Breast epithelium (tissue), 4 donors: Measurements from ENCODE around the gene ZNF878. TPM values are rescaled to one million over a fixed set of nuclear protein-coding genes. Genes with fewer than 3 reads are reported as not detected.
A peak's percentile ranks its signal among the peaks of the same experiment; 100 is the strongest.

ENCODE experiments used
- DNase-seq, 2 donors: peaks; one replicate each; pipeline ENCODE4 v3.0.0-alpha.2; 2019; ENCODE audit warnings: low spot score in 2 of 2
- H3K27ac ChIP-seq, 2 donors: fragments of 200-600 bp; sonication (generic) in 1 of 2; one replicate each; pipeline ENCODE4 v1.5.1; 2016 to 2019; ENCODE audit warnings: mild to moderate bottlenecking in 1 of 2
- H3K27me3 ChIP-seq, 2 donors: fragments of 200-600 bp; sonication (generic) in 1 of 2; one replicate each; pipeline versions ENCODE4 v1.5.1 to v1.6.0; 2017 to 2019; ENCODE audit warnings: control low read depth in 1 of 2, mild to moderate bottlenecking in 1 of 2
- H3K36me3 ChIP-seq: fragments of 200-600 bp; one replicate; pipeline ENCODE4 v1.5.1; 2019
- H3K4me1 ChIP-seq, 2 donors: fragments of 200-600 bp; sonication (generic); one replicate each; pipeline ENCODE4 v1.5.1; 2016 to 2019; ENCODE audit warnings: control low read depth in 1 of 2
- H3K4me3 ChIP-seq, 3 donors: fragments of 200-600 bp; sonication (generic); 1 replicate in 2 of 3; 2 replicates in 1 of 3; pipeline ENCODE4 v1.5.1; 2016 to 2019; ENCODE audit warnings: mild to moderate bottlenecking in 3 of 3, moderate library complexity in 2 of 3
- H3K9me3 ChIP-seq, 2 donors: fragments of 200-600 bp; sonication (generic) in 1 of 2; one replicate each; pipeline ENCODE4 v1.5.1; 2016 to 2019; ENCODE audit warnings: control low read depth in 1 of 2
- CTCF ChIP-seq, 3 donors: fragments of 450-650 bp; IDR thresholded peaks; one replicate each; pipeline ENCODE4 v1.5.1; 2016 to 2017; ENCODE audit warnings: antibody characterized with exemption in 3 of 3, mild to moderate bottlenecking in 3 of 3, moderate library complexity in 3 of 3
- POLR2A ChIP-seq: fragments of 450-650 bp; IDR thresholded peaks from one replicate; pipeline ENCODE4 v1.6.1; 2016; ENCODE audit warnings: antibody characterized with exemption, mild to moderate bottlenecking, moderate library complexity
- POLR2AphosphoS5 ChIP-seq, 3 donors: sonication (generic); formaldehyde crosslinking; IDR thresholded peaks; one replicate each; pipeline ENCODE4 v1.6.1; 2017; ENCODE audit warnings: antibody characterized with exemption in 3 of 3
- intact Hi-C: fragments of 100-400 bp; cut with DNase I; formaldehyde crosslinking; loops from one replicate; pipeline ENCODE4 v1.15.1; 2023; ENCODE audit warnings: low total_unique reads
- total RNA-seq, 3 donors: library from RNA; depleted of rRNA; stranded (reverse); fragments of >200 nt; gene quantifications; one replicate each; pipeline ENCODE4 v1.1.0, GENCODE V29; 2016

ZNF878 gene
- total RNA-seq, 3 donors from 2014 or later, result 0.33 to 0.88 TPM; not detected in 1

GRCh38 chr19:12034198-12034597 is 18.6 kb downstream of the ZNF878 start:
- Histone ChIP-seq H3K4me3 (peak overlapping the region in 2 of 3 donors; percentile 83 to 84), H3K4me1 (peaks cover 0 to 7% of the 10 kb centered on the region in 2 donors), H3K9me3 (no peaks in the 10 kb centered on the region), H3K36me3 (no peaks in the 10 kb centered on the region), H3K27me3 (no peaks in the 10 kb centered on the region), H3K27ac (peak overlapping the region; percentile 96 to 97)
- intact Hi-C loops, result no loop called here
- TF ChIP-seq POLR2A, result no peak
- no peak for TF ChIP-seq CTCF (IDR thresholded peaks at IDR 0.05)
- TF ChIP-seq POLR2AphosphoS5 (IDR thresholded peaks at IDR 0.05), result no peak
- DNase-seq, result no peak

- Histone ChIP-seq H3K27ac (no peak overlapping the region), H3K9me3 (peaks cover 82 to 85% of the 10 kb centered on the region in 2 donors), H3K36me3 (peaks cover 19% of the 10 kb centered on the region), H3K4me1 (no peaks in the 10 kb centered on the region), H3K27me3 (no peaks in the 10 kb centered on the region), H3K4me3 (peak overlapping the region in 1 of 3 donors; percentile 1)
- intact Hi-C loops, result no loop called here
- TF ChIP-seq CTCF (IDR thresholded peaks at IDR 0.05), result no peak
- TF ChIP-seq POLR2AphosphoS5 (IDR thresholded peaks at IDR 0.05), result no peak
- TF ChIP-seq POLR2A, result no peak
- no peak for DNase-seq
These were observed 37.0 kb downstream of the ZNF878 start for GRCh38 chr19:12015753-12016116.

GRCh38 chr19:12015015-12015752 is 37.6 kb downstream of the ZNF878 start:
- TF ChIP-seq POLR2AphosphoS5 (IDR thresholded peaks at IDR 0.05), result no peak
- no peak for DNase-seq
- Histone ChIP-seq H3K4me3 (peak overlapping the region in 1 of 3 donors; percentile 7), H3K9me3 (peaks cover 80 to 82% of the 10 kb centered on the region in 2 donors), H3K27ac (no peak overlapping the region), H3K27me3 (no peaks in the 10 kb centered on the region), H3K4me1 (no peaks in the 10 kb centered on the region), H3K36me3 (peaks cover 19% of the 10 kb centered on the region)
- intact Hi-C loops, result no loop called here

- H3K27ac ChIP-seq, result no peak overlapping the region
- intact Hi-C loops, result no loop called here
- no peaks in the 10 kb centered on the region for H3K4me1 ChIP-seq
These were observed 52.4 kb downstream of the ZNF878 start for GRCh38 chr19:12000152-12000981.

GRCh38 chr19:11995174-11995573 is 57.6 kb downstream of the ZNF878 start:
- H3K9me3 ChIP-seq, result no peaks in the 10 kb centered on the region
- intact Hi-C loops, result no loop called here
- no peaks in the 10 kb centered on the region for H3K36me3 ChIP-seq
- no peak for DNase-seq
- no peaks in the 10 kb centered on the region for H3K27me3 ChIP-seq
- TF ChIP-seq CTCF (IDR thresholded peaks at IDR 0.05), result no peak
- no peak for TF ChIP-seq POLR2A
- TF ChIP-seq POLR2AphosphoS5 (IDR thresholded peaks at IDR 0.05), result no peak
- H3K27ac ChIP-seq, result no peak overlapping the region
- H3K4me1 ChIP-seq, result no peaks in the 10 kb centered on the region
- H3K4me3 ChIP-seq, result no peak overlapping the region

More at GRCh38 chr19:12000152-12000981, 52.4 kb downstream of the ZNF878 start:
- Histone ChIP-seq H3K27me3 (no peaks in the 10 kb centered on the region), H3K36me3 (no peaks in the 10 kb centered on the region), H3K9me3 (no peaks in the 10 kb centered on the region), H3K4me3 (no peak overlapping the region)
- no peak for TF ChIP-seq POLR2A
- no peak for TF ChIP-seq CTCF (IDR thresholded peaks at IDR 0.05)
- TF ChIP-seq POLR2AphosphoS5 (IDR thresholded peaks at IDR 0.05), result no peak
- DNase-seq, result no peak

Other genes starting within 250 kb of the ZNF878 start
- 10 to 100 TPM in 2 of 3 donors, 1 to 10 TPM in 1; 9.8 to 16.4 (median 16.0) TPM for gene ZNF440, start 238.7 kb downstream of the ZNF878 start, total RNA-seq
- 10 to 100 TPM in 2 of 3 donors, 1 to 10 TPM in 1; 5.1 to 20.8 (median 13.8) TPM for gene ZNF439, start 204.2 kb downstream of the ZNF878 start, total RNA-seq
- gene ZNF69, start 165.2 kb downstream of the ZNF878 start, total RNA-seq, result 10 to 100 TPM; 16.3 to 26.1 (median 20.0) TPM
- gene ZNF700, start 127.9 kb downstream of the ZNF878 start, total RNA-seq, result 10 to 100 TPM; 13.8 to 32.9 (median 22.3) TPM
- 10 to 100 TPM in 1 of 3 donors, 1 to 10 TPM in 2; 2.9 to 14.5 (median 6.9) TPM for gene ZNF763, start 87.9 kb downstream of the ZNF878 start, total RNA-seq
- 10 to 100 TPM in 1 of 3 donors, 1 to 10 TPM in 2; 5.0 to 13.3 (median 8.8) TPM for gene ZNF433, start 17.3 kb downstream of the ZNF878 start, total RNA-seq
- 10 to 100 TPM in 2 of 3 donors, 1 to 10 TPM in 1; 8.8 to 28.5 (median 11.8) TPM for gene ZNF844, start 11.8 kb upstream of the ZNF878 start, total RNA-seq
- 1 to 10 TPM; 1.4 to 8.2 (median 4.6) TPM for gene ZNF20, start 87.4 kb upstream of the ZNF878 start, total RNA-seq
- 1 to 10 TPM; 4.3 to 9.5 (median 5.4) TPM for gene ZNF625, start 103.8 kb upstream of the ZNF878 start, total RNA-seq
- 10 to 100 TPM; 11.5 to 22.0 (median 12.8) TPM for gene ZNF136, start 110.1 kb upstream of the ZNF878 start, total RNA-seq
- gene ZNF44, start 241.9 kb upstream of the ZNF878 start, total RNA-seq, result 10 to 100 TPM; 12.3 to 23.9 (median 21.7) TPM